HEK293 (cell line): Measurements from ENCODE around the gene KIF18A.

ENCODE experiments used
- CTCF ChIA-PET: fragments of 350-600 bp; formaldehyde crosslinking; extraction: SDS; loops from one replicate; lab custom pipeline; 2021; ENCODE audit warnings: antibody characterized with exemption; lab: Yijun Ruan, JAX
- POLR2A ChIA-PET: fragments of 300-600 bp; formaldehyde crosslinking; extraction: SDS; loops from one replicate; lab custom pipeline; 2020; ENCODE audit warnings: antibody characterized with exemption, inconsistent platforms; lab: Yijun Ruan, JAX
- H3K27ac ChIP-seq: fragments of 200-500 bp; sonication (Bioruptor generic); 2 replicates; pipeline ENCODE4 v1.5.1; 2014; ENCODE audit warnings: low read depth, low read length, control low read depth, inconsistent platforms; ENCODE audit errors: extremely low read depth
- H3K36me3 ChIP-seq, 2 experiments: fragments of 200-500 bp in 1 of 2; sonication (Bioruptor generic) in 1 of 2; 1 replicate in 1 of 2; 2 replicates in 1 of 2; pipeline ENCODE4 v1.5.1; 2014 to 2017; ENCODE audit warnings: inconsistent platforms in 2 of 2, low read length in 2 of 2; ENCODE audit not compliant: control insufficient read depth in 2 of 2, insufficient read depth in 1 of 2
- H3K4me1 ChIP-seq: fragments of 200-500 bp; sonication (Bioruptor generic); 2 replicates; pipeline ENCODE4 v1.5.1; 2014; ENCODE audit warnings: mild to moderate bottlenecking, low read length, inconsistent platforms; ENCODE audit not compliant: control insufficient read depth, insufficient read depth
- H3K4me3 ChIP-seq: 2 replicates; pipeline ENCODE4 v1.5.1; 2011; ENCODE audit warnings: low read depth, mild to moderate bottlenecking, control low read depth, low read length, moderate library complexity
- H3K9me3 ChIP-seq: fragments of 200-500 bp; sonication (Bioruptor generic); 2 replicates; pipeline ENCODE4 v1.5.1; 2014; ENCODE audit warnings: low read depth, low read length, inconsistent platforms; ENCODE audit not compliant: control insufficient read depth, insufficient read depth
- GLIS2 ChIP-seq: fragments of 450-650 bp; formaldehyde crosslinking; IDR thresholded peaks from 2 replicates; pipeline ENCODE4 v1.5.1; 2016; ENCODE audit warnings: missing biosample characterization, missing genetic modification characterization
- KLF1 ChIP-seq: fragments of 450-650 bp; formaldehyde crosslinking; IDR thresholded peaks from 2 replicates; pipeline ENCODE4 v1.5.1; 2016; ENCODE audit warnings: missing biosample characterization, missing genetic modification characterization
- MYNN ChIP-seq: fragments of 450-650 bp; formaldehyde crosslinking; IDR thresholded peaks from 2 replicates; pipeline ENCODE4 v1.5.1; 2016; ENCODE audit warnings: missing biosample characterization, missing genetic modification characterization, borderline replicate concordance
- TRIM28 ChIP-seq: IDR thresholded peaks from 2 replicates; pipeline ENCODE4 v1.6.1; 2011; ENCODE audit warnings: low read length, control low read depth, borderline replicate concordance
- WT1 ChIP-seq: fragments of 450-650 bp; formaldehyde crosslinking; IDR thresholded peaks from 2 replicates; pipeline ENCODE4 v1.5.1; 2016; ENCODE audit warnings: missing biosample characterization, missing genetic modification characterization
- ZEB2 ChIP-seq: fragments of 450-650 bp; formaldehyde crosslinking; IDR thresholded peaks from 2 replicates; pipeline ENCODE4 v1.5.1; 2016; ENCODE audit warnings: missing biosample characterization, missing genetic modification characterization
- ZNF114 ChIP-seq: fragments of 450-650 bp; formaldehyde crosslinking; IDR thresholded peaks from 2 replicates; pipeline ENCODE4 v1.5.0; 2017; ENCODE audit warnings: missing biosample characterization, missing genetic modification characterization
- ZNF132 ChIP-seq: fragments of 450-650 bp; formaldehyde crosslinking; IDR thresholded peaks from 2 replicates; pipeline ENCODE4 v1.5.1; 2017; ENCODE audit warnings: missing biosample characterization, missing genetic modification characterization, borderline replicate concordance
- ZNF169 ChIP-seq: fragments of 450-650 bp; formaldehyde crosslinking; IDR thresholded peaks from 2 replicates; pipeline ENCODE4 v1.5.1; 2016; ENCODE audit warnings: missing biosample characterization, missing genetic modification characterization
- ZNF248 ChIP-seq: fragments of 450-650 bp; formaldehyde crosslinking; IDR thresholded peaks from 2 replicates; pipeline ENCODE4 v1.5.1; 2017; ENCODE audit warnings: missing biosample characterization, missing genetic modification characterization
- ZNF274 ChIP-seq, 2 experiments: fragments of 200-500 bp in 1 of 2; fragments of 450-650 bp in 1 of 2; sonication (Bioruptor generic) in 1 of 2; formaldehyde crosslinking in 1 of 2; IDR thresholded peaks; 2 replicates each; pipeline versions ENCODE4 v1.5.1 to v1.6.1; 2014 to 2016; ENCODE audit warnings: borderline replicate concordance in 1 of 2, inconsistent platforms in 1 of 2, low read length in 1 of 2, missing biosample characterization in 1 of 2, missing genetic modification characterization in 1 of 2
- ZNF335 ChIP-seq: fragments of 450-650 bp; formaldehyde crosslinking; conservative IDR thresholded peaks from 2 replicates; pipeline ENCODE4 v1.5.1; 2016; ENCODE audit warnings: missing biosample characterization, missing genetic modification characterization
- ZNF341 ChIP-seq: fragments of 450-650 bp; formaldehyde crosslinking; IDR thresholded peaks from 2 replicates; pipeline ENCODE4; 2016; ENCODE audit warnings: low read depth, missing biosample characterization, missing genetic modification characterization
- ZNF549 ChIP-seq: fragments of 450-650 bp; IDR thresholded peaks from 2 replicates; pipeline ENCODE4 v1.5.1; 2018; ENCODE audit warnings: missing biosample characterization, missing genetic modification characterization, mild to moderate bottlenecking, inconsistent platforms, moderate library complexity
- ZNF561 ChIP-seq: fragments of 450-650 bp; IDR thresholded peaks from 2 replicates; pipeline ENCODE4 v1.5.1; 2018; ENCODE audit warnings: missing biosample characterization, missing genetic modification characterization, borderline replicate concordance
- ZNF621 ChIP-seq: fragments of 450-650 bp; formaldehyde crosslinking; IDR thresholded peaks from 2 replicates; pipeline ENCODE4 v1.5.1; 2017; ENCODE audit warnings: missing biosample characterization, missing genetic modification characterization
- ZNF76 ChIP-seq: fragments of 450-650 bp; formaldehyde crosslinking; IDR thresholded peaks from 2 replicates; pipeline ENCODE4; 2016; ENCODE audit warnings: low read depth, missing biosample characterization, missing genetic modification characterization, borderline replicate concordance
- TF ChIP-seq, protein P1 (sequence below): fragments of 450-650 bp; formaldehyde crosslinking; IDR thresholded peaks from 2 replicates; pipeline ENCODE4 v1.5.1; 2016; ENCODE audit warnings: missing biosample characterization, missing genetic modification characterization
- TF ChIP-seq, protein P2 (sequence below): fragments of 450-650 bp; formaldehyde crosslinking; conservative IDR thresholded peaks from 2 replicates; pipeline ENCODE4 v1.5.1; 2016; ENCODE audit warnings: low read depth, missing biosample characterization, missing genetic modification characterization
- TF ChIP-seq, protein P3 (sequence below): fragments of 450-650 bp; formaldehyde crosslinking; IDR thresholded peaks from 2 replicates; pipeline ENCODE4 v1.5.1; 2016; ENCODE audit warnings: missing biosample characterization, missing genetic modification characterization

Gene KIF18A

DNA sequence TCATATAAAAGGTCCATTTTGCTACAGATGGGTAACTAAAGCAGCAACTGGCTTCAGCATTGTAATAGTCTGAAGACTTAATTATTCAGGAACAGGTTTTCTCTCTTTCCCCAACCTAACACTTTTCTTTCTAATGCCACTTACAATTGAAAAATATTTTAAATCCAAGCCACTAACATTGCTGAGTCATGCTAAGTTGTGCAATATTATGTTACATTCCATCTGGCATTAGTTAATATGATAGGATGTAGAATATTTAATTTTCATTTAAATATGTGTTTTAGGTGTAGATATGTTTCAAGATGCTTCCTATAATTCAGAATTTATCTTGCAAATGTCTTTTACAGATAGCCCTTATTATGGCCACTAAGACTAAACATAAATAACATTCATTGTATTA is 98.6 kb downstream of the KIF18A start (continued):
- TF ChIP-seq, protein P1, sequence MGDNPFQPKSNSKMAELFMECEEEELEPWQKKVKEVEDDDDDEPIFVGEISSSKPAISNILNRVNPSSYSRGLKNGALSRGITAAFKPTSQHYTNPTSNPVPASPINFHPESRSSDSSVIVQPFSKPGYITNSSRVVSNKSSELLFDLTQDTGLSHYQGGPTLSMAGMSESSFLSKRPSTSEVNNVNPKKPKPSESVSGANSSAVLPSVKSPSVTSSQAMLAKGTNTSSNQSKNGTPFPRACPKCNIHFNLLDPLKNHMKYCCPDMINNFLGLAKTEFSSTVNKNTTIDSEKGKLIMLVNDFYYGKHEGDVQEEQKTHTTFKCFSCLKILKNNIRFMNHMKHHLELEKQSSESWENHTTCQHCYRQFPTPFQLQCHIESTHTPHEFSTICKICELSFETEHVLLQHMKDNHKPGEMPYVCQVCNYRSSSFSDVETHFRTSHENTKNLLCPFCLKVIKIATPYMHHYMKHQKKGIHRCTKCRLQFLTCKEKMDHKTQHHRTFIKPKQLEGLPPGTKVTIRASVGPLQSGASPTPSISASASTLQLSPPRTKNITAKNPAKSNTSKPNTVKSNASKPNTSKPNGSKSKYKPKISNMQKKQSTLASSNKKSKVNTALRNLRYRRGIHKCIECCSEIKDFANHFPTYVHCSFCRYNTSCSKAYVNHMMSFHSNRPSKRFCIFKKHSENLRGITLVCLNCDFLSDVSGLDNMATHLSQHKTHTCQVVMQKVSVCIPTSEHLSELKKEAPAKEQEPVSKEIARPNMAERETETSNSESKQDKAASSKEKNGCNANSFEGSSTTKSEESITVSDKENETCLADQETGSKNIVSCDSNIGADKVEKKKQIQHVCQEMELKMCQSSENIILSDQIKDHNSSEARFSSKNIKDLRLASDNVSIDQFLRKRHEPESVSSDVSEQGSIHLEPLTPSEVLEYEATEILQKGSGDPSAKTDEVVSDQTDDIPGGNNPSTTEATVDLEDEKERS = no peak
- TF ChIP-seq ZNF549 (tag by site-specific recombination) = no peak
- TF ChIP-seq, protein P2, sequence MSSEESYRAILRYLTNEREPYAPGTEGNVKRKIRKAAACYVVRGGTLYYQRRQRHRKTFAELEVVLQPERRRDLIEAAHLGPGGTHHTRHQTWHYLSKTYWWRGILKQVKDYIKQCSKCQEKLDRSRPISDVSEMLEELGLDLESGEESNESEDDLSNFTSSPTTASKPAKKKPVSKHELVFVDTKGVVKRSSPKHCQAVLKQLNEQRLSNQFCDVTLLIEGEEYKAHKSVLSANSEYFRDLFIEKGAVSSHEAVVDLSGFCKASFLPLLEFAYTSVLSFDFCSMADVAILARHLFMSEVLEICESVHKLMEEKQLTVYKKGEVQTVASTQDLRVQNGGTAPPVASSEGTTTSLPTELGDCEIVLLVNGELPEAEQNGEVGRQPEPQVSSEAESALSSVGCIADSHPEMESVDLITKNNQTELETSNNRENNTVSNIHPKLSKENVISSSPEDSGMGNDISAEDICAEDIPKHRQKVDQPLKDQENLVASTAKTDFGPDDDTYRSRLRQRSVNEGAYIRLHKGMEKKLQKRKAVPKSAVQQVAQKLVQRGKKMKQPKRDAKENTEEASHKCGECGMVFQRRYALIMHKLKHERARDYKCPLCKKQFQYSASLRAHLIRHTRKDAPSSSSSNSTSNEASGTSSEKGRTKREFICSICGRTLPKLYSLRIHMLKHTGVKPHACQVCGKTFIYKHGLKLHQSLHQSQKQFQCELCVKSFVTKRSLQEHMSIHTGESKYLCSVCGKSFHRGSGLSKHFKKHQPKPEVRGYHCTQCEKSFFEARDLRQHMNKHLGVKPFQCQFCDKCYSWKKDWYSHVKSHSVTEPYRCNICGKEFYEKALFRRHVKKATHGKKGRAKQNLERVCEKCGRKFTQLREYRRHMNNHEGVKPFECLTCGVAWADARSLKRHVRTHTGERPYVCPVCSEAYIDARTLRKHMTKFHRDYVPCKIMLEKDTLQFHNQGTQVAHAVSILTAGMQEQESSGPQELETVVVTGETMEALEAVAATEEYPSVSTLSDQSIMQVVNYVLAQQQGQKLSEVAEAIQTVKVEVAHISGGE (tag by site-specific recombination) = no peak
- TF ChIP-seq MYNN (tag by site-specific recombination) = no peak
- TF ChIP-seq, protein P3, sequence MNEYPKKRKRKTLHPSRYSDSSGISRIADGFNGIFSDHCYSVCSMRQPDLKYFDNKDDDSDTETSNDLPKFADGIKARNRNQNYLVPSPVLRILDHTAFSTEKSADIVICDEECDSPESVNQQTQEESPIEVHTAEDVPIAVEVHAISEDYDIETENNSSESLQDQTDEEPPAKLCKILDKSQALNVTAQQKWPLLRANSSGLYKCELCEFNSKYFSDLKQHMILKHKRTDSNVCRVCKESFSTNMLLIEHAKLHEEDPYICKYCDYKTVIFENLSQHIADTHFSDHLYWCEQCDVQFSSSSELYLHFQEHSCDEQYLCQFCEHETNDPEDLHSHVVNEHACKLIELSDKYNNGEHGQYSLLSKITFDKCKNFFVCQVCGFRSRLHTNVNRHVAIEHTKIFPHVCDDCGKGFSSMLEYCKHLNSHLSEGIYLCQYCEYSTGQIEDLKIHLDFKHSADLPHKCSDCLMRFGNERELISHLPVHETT (tag by site-specific recombination) = no peak
- TF ChIP-seq ZNF335 (tag by site-specific recombination) = no peak

DNA sequence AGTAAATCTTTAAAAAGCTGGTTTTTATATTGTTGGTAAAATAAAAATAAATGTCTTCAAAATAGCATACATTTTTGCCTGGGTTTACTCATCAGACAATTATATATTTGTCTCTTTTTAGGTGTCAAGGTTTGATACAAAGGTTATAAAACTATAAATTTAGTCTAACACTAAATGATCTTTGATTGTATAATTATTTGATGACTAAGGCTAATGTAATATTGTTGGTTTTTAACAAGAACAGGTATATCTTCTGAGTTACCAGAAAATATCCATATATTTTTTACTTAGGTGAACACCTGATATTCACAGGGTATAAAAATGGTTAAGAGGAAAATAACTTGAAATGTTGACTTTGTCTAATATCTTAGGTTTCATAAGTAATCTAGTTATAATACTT is 104.3 kb downstream of the KIF18A start:
- Histone ChIP-seq H3K27ac (no peak overlapping the region), H3K4me1 (no peaks in the 10 kb centered on the region), H3K36me3 (peaks cover 0 to 3% of the 10 kb centered on the region in 2 experiments; a peak in 1 of 3 replicates)
- CTCF ChIA-PET = interaction anchor here (1.0 kb wide), 1 partner anchor 18 kb away, joined by 3 read pairs; no protein-coding TSS in a partner anchor
- POLR2A ChIA-PET = no interaction called here
- TF ChIP-seq ZNF169 (no peak), ZNF341 (no peak), ZNF274 (IDR thresholded peaks at IDR 0.05; ENCODE audit: low read length) (no peak), ZNF274 (tag by site-specific recombination; IDR thresholded peaks at IDR 0.05; ENCODE audit: borderline replicate concordance) (no peak), WT1 (no peak), ZNF114 (no peak), TRIM28 (no peak), GLIS2 (tag by site-specific recombination) (no peak), ZNF76 (tag by site-specific recombination) (no peak), ZNF248 (tag by site-specific recombination) (no peak), ZEB2 (tag by site-specific recombination) (no peak), KLF1 (tag by site-specific recombination) (no peak), ZNF621 (tag by site-specific recombination) (no peak), ZNF561 (tag by site-specific recombination) (no peak), ZNF132 (tag by site-specific recombination) (no peak)
- TF ChIP-seq, all 188 proteins: peak for 0
- no peak overlapping the region for H3K4me3 ChIP-seq
- H3K9me3 ChIP-seq = no peaks in the 10 kb centered on the region
